Germinal center (tissue), 1 donor: ENCODE data around the gene DNAH6.
A peak's percentile ranks its signal among the peaks of the same experiment; 100 is the strongest.
"Not testable (repeated sequence)": the region's sequence is repeated elsewhere in the genome, so short reads cannot be mapped to it uniquely, and the experiment has no call there.

ENCODE experiments used
- DNase-seq: peaks from one replicate; pipeline ENCODE4 v3.0.0; 2012; ENCODE audit warnings: mixed read lengths, low spot score

The DNAH6 gene

DNA sequence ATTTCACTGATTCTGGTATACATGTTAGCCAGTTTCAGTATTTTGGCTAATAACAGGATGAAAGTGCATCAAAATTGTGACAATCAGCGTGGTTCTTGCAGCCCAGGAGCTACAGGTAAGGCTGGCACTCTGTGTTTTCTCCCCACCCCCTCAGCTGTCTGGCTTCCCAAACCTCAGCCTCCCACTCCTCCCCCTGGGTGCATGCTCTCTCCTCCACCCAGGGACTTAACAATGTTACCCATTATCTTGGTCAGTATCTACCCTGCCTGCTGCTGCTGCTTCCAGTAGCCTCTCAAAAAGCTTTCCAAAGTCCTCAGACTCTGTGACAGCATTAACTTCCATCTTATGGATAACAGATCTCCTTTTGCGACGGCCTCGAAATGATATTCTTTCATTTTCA, 323.6 kb downstream of the DNAH6 start:
- DNase-seq: no peak

DNA sequence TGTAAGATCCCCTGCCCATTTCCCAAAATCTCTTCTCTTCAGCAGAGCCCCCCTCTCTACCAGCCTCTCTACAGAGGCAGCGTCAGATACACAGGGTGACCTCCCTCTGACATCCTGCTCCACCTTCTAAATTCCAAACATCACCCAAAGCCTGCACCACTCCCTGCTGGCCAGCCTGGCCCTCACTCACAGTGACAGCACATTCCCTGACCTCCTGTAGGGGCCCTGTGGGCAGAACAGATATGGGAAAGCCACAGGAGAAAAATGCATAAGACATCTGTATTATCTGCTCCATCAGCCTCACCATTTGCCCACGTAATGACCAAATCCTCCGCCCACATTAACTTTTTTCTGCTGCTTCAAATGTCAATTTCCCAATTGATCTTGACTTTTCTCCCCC, 324.0 kb downstream of the DNAH6 start:
- no peak for DNase-seq

- no peak for DNase-seq
Observed at GRCh38 chr2:84841577-84841976, 325.3 kb downstream of the DNAH6 start.

DNA sequence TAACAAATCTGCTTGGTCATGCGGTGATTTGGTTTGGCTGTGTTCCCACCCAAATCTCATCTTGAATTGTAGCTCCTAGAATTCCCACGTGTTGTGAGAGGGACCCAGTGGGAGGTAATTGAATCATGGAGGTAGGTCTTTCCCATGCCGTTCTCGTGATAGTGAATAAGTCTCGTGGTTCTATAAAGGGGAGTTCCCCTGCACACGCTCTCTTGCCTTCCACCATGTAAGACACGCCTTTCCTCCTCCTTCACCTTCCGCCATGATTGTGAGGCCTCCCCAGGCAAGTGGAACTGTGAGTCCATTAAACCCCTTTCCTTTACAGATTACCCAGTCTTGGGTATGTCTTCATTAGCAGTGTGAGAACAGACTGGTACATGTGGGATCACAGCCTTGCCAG, 327.8 kb downstream of the DNAH6 start:
- no peak for DNase-seq

GRCh38 chr2:84846041-84846663, 329.9 kb downstream of the DNAH6 start:
- no peak for DNase-seq

GRCh38 chr2:84846741-84847142, 330.4 kb downstream of the DNAH6 start:
- DNase-seq: no peak

DNA sequence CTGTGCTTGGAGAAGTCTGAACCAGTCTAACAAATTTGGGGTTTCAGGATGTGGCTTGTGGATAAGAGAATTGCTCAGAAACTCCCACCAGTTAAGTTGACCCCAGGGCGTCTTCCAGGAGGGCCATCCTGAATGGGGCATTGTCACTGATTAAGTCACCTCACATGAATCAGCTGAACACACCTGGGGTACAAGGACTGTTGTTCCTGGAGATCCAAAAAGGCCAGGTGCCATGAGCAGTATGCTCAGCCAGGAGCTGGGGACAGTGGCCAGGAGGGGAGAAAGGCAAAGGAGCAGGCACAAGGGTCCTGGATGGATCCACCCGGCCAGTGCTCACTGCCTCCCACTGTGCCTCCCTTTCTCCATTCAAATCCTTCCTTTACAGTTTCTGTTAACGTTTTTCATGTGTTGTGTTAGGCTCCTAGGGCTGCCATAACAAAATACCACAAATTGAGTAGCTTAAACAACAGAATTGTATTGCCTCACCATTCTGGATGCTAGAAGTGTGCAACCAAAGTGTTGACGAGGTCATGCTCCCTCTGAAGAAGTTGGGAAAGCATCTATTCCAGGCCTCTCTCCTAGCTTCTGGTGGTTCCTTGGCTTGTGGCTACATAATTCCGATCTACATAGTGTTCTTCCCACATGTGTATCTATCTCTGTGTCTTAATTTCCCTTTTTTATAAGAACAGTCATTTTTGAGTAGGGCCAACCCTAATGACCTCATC, 331.2 kb downstream of the DNAH6 start:
- no peak for DNase-seq

- DNase-seq: no peak
Observed at GRCh38 chr2:84849271-84849952, 333.1 kb downstream of the DNAH6 start.

DNA sequence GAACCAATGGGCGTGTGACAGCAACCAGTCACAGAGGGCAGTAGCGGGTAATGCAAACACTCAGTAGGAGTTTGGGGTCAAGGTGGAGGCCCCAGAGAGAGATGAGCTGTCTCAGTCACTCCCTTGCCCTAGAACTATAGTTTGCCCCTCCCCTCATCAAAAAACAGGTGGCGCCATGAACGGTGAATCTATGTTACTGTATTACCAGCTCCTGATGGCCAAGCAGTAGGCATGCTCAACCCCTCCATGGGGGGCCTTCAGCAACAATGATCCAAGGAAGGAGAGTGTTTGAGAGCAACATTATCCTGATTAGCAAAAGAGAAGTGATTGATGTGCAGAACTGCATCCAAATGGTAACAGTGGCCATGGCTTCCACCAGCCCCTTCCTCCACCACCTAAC, 334.2 kb downstream of the DNAH6 start:
- DNase-seq: no peak

GRCh38 chr2:84851876-84852275, 335.6 kb downstream of the DNAH6 start:
- DNase-seq: no peak

DNA sequence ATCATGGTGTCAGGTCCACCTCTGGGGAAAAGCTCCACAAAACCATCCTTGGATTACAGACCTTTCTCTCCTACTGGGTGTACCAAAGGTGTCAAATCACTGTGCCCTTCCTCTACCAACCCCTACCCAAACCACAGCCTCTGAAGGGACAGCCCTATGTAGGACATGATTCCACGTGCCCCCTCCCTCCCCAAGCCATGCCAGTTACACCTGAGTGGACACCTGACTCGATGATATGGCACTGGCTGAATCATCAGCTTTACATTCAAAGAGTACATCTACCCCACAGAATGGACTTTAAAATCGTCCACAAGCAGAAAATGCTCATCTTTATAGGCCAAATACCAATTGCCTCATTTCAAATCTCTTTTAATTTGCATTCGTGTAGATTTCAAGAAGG, 338.6 kb downstream of the DNAH6 start:
- DNase-seq: no peak

GRCh38 chr2:84855731-84856130, 339.4 kb downstream of the DNAH6 start:
- DNase-seq: no peak

DNA sequence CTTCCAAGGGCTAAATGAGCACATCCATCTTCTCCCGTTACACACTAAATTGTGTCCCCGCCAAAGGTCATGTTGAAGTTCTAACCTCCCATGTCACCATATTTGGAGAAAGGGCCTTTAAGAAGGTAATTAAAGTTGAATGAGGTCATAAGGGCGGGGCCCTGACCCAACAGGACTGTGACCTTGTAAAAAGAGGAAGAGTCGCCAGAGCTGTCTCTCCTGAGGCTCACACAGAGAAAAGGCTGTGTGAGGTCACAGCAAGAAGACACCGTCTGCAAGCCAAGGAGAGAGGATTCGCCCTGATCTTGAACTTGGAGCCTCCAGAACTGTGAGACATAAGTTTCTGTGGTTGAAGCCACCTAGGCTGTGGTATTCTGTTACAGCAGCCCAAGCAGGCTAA, 340.5 kb downstream of the DNAH6 start:
- peak; percentile 21 for DNase-seq

DNA sequence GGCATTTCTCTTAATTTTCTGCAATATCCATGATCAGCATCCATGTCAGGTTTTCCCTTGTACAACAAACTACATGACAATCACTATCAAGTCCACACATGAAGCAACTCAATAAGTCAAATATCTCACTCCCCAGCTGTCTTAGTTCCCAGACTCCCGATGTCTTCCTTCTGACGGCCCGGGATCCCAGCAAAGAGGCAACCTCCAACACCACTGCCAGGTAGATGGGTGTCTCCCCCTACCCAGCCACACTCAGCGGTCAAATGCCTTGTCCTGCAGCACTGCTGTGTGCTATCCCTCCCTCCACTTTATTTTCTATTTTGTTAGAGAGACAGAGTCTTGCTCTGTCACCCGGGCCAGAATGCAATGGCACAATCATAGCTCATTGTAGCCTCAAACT, 341.3 kb downstream of the DNAH6 start:
- DNase-seq: no peak

GRCh38 chr2:84858123-84858522, 341.8 kb downstream of the DNAH6 start:
- DNase-seq: no peak

GRCh38 chr2:84858937-84859336, 342.6 kb downstream of the DNAH6 start:
- no peak for DNase-seq

DNA sequence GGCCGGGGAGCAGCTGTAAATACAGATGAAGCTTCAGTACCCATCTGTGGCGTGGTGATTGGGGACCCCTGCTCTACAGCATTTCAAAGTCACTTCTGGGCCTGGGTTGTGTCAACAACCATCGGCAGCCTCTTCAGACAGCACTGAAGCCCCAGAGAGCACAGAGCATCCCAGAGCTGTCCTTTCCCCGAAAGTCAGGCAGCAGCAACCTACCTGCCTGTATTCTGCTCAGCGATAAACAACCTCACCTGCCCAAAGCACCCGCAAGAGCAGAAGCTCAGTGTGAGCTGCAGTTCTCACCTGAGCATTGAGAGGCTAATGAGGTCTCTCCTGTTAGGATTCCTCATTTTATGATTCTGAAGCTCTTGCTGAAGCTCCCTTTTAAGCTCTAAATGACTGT, 345.2 kb downstream of the DNAH6 start:
- DNase-seq: no peak

DNA sequence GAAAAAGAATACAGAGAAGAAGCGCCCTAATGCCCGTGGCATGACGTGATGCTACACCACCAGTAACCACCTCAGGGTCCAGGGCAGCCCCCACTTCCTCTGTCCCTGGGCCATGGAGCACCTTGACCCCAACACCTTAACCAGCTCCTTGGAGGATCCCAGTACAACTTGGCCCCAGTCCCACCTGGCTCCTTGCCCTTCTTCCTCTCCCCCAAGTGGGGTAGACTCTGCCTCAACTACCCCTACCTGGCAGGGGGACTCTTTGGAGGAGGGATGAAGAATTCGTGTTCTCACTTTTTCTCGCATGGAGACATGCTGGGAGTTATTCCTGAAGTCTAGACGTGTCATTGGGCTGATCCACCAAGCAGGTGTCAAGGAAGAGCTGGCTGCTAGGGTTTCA, 345.7 kb downstream of the DNAH6 start:
- no peak for DNase-seq

GRCh38 chr2:84865181-84865783, 349.0 kb downstream of the DNAH6 start:
- DNase-seq: peak; percentile 27

GRCh38 chr2:84866122-84866521, 349.8 kb downstream of the DNAH6 start:
- no peak for DNase-seq

DNA sequence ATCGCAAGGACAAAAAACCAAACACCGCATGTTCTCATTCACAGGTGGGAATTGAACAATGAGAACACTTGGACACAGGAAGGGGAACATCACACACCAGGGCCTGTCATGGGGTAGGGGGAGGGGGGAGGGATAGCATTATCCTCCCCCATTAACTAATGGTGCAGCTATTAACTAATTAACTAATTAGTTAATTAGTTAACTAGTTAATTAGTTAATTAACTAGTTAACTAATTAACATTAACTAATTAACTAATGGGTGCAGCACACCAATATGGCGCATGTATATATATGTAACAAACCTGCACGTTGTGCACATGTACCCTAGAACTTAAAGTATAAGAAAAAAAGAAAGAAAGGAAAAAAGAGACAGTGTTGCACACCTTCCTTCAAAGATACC, 352.0 kb downstream of the DNAH6 start:
- not testable (repeated sequence) for DNase-seq
